Mesodermal cell (in vitro differentiated cells): ENCODE results near the gene ZDHHC21.

Source experiments
- H3K27ac ChIP-seq: 2 replicates; pipeline ENCODE4 v1.7.0; 2013; ENCODE audit warnings: mild to moderate bottlenecking, low read depth, low read length, moderate library complexity; ENCODE audit not compliant: severe bottlenecking
- H3K36me3 ChIP-seq: 2 replicates; pipeline ENCODE4 v1.7.1; 2013; ENCODE audit warnings: mild to moderate bottlenecking, low read length, moderate library complexity; ENCODE audit not compliant: control insufficient read depth, insufficient read depth
- H3K4me1 ChIP-seq: one replicate; pipeline ENCODE4 v1.7.1; 2013; ENCODE audit warnings: mild to moderate bottlenecking, low read length; ENCODE audit not compliant: insufficient read depth, control insufficient read depth, poor library complexity, severe bottlenecking
- H3K4me3 ChIP-seq: 2 replicates; pipeline ENCODE4 v1.7.0; 2013; ENCODE audit warnings: low read length, control low read depth, mild to moderate bottlenecking; ENCODE audit not compliant: insufficient read depth, poor library complexity, severe bottlenecking; ENCODE audit errors: extremely low read depth
- H3K9me3 ChIP-seq: 2 replicates; pipeline ENCODE4 v1.7.1; 2013; ENCODE audit warnings: mild to moderate bottlenecking, low read length, moderate library complexity; ENCODE audit not compliant: control insufficient read depth
- WGBS, 2 experiments: methylation state at CpG; one replicate each; pipeline ENCODE4 v1.1.5; 2013; ENCODE audit warnings: missing lambda C conversion rate in 2 of 2; ENCODE audit not compliant: insufficient coverage in 2 of 2; 5-methylcytosine and 5-hydroxymethylcytosine counted together

Gene ZDHHC21

GRCh38 chr9:14616188-14616982 lies 76.8 kb downstream of the ZDHHC21 start:
- Histone ChIP-seq H3K4me3 (no peak overlapping the region), H3K9me3 (no peaks in the 10 kb centered on the region), H3K4me1 (no peaks in the 10 kb centered on the region), H3K36me3 (no peaks in the 10 kb centered on the region), H3K27ac (no peak overlapping the region)
- no CpG with 5 or more reads among the region's 3 CpGs for WGBS, 2 experiments

- H3K9me3 ChIP-seq = no peaks in the 10 kb centered on the region
- no CpG with 5 or more reads among the region's 2 CpGs for WGBS, 2 experiments
- H3K27ac ChIP-seq = no peak overlapping the region
- H3K4me3 ChIP-seq = no peak overlapping the region
- H3K4me1 ChIP-seq = no peaks in the 10 kb centered on the region
- peaks cover 4% of the 10 kb centered on the region for H3K36me3 ChIP-seq
Measured at GRCh38 chr9:14608540-14608939, 84.7 kb downstream of the ZDHHC21 start.

GRCh38 chr9:14597171-14597799 lies 95.9 kb downstream of the ZDHHC21 start:
- 87 to 96% methylated on average over 5 to 7 of the region's 7 CpGs for WGBS, 2 experiments

GRCh38 chr9:14593406-14593805 lies 99.8 kb downstream of the ZDHHC21 start:
- WGBS, 2 experiments = 81 to 100% methylated on average over 3 of the region's 3 CpGs
- Histone ChIP-seq H3K9me3 (no peaks in the 10 kb centered on the region), H3K4me1 (no peaks in the 10 kb centered on the region), H3K4me3 (no peak overlapping the region), H3K36me3 (peaks cover 4% of the 10 kb centered on the region), H3K27ac (no peak overlapping the region)

More at GRCh38 chr9:14597171-14597799, 95.9 kb downstream of the ZDHHC21 start:
- Histone ChIP-seq H3K4me3 (no peak overlapping the region), H3K9me3 (no peaks in the 10 kb centered on the region), H3K27ac (no peak overlapping the region), H3K36me3 (peaks cover 4% of the 10 kb centered on the region), H3K4me1 (no peaks in the 10 kb centered on the region)

GRCh38 chr9:14591411-14591810 lies 101.8 kb downstream of the ZDHHC21 start:
- H3K27ac ChIP-seq = no peak overlapping the region
- WGBS, 2 experiments = 100% methylated on average over 1 of the region's 3 CpGs; no CpG with 5 or more reads in 1 of the 2 experiments
- no peaks in the 10 kb centered on the region for H3K4me1 ChIP-seq
- no peaks in the 10 kb centered on the region for H3K9me3 ChIP-seq
- H3K4me3 ChIP-seq = no peak overlapping the region
- peaks cover 4% of the 10 kb centered on the region for H3K36me3 ChIP-seq

GRCh38 chr9:14585730-14586473 lies 107.3 kb downstream of the ZDHHC21 start:
- Histone ChIP-seq H3K9me3 (peaks cover 6% of the 10 kb centered on the region), H3K27ac (no peak overlapping the region), H3K4me3 (no peak overlapping the region), H3K36me3 (no peaks in the 10 kb centered on the region), H3K4me1 (no peaks in the 10 kb centered on the region)
- 76 to 77% methylated on average over 5 to 7 of the region's 8 CpGs for WGBS, 2 experiments

- Histone ChIP-seq H3K36me3 (no peaks in the 10 kb centered on the region), H3K4me1 (no peaks in the 10 kb centered on the region), H3K9me3 (peaks cover 6% of the 10 kb centered on the region), H3K27ac (no peak overlapping the region), H3K4me3 (no peak overlapping the region)
- no CpG with 5 or more reads among the region's 4 CpGs for WGBS, 2 experiments
Measured at GRCh38 chr9:14584571-14584970, 108.7 kb downstream of the ZDHHC21 start.

- no peak overlapping the region for H3K4me3 ChIP-seq
- H3K9me3 ChIP-seq = peaks cover 6% of the 10 kb centered on the region
- no peaks in the 10 kb centered on the region for H3K36me3 ChIP-seq
- no peak overlapping the region for H3K27ac ChIP-seq
- H3K4me1 ChIP-seq = no peaks in the 10 kb centered on the region
Measured at GRCh38 chr9:14578030-14578429, 115.2 kb downstream of the ZDHHC21 start.

GRCh38 chr9:14574173-14574572 lies 119.1 kb downstream of the ZDHHC21 start:
- Histone ChIP-seq H3K36me3 (no peaks in the 10 kb centered on the region), H3K4me3 (no peak overlapping the region), H3K4me1 (no peaks in the 10 kb centered on the region), H3K27ac (no peak overlapping the region), H3K9me3 (no peaks in the 10 kb centered on the region)
- WGBS, 2 experiments = 33% methylated on average over 1 of the region's 1 CpG; no CpG with 5 or more reads in 1 of the 2 experiments

GRCh38 chr9:14573319-14573718 lies 119.9 kb downstream of the ZDHHC21 start:
- H3K4me3 ChIP-seq = no peak overlapping the region
- H3K9me3 ChIP-seq = no peaks in the 10 kb centered on the region
- no peaks in the 10 kb centered on the region for H3K4me1 ChIP-seq
- no peak overlapping the region for H3K27ac ChIP-seq
- H3K36me3 ChIP-seq = no peaks in the 10 kb centered on the region
- WGBS, 2 experiments = no CpG with 5 or more reads among the region's 4 CpGs
